Measurements from ENCODE around the gene MBIP. TPM values are rescaled to one million over a fixed set of nuclear protein-coding genes. Genes with fewer than 3 reads are reported as not detected.
"Not testable (repeated sequence)": the region's sequence is repeated elsewhere in the genome, so short reads cannot be mapped to it uniquely, and the experiment has no call there.

MBIP gene
- total RNA-seq: 10 to 100 TPM; 27.6 to 38.2 TPM

- Mint-ChIP-seq H3K27ac (peak within 1 kb of the TSS; percentile 94), H3K36me3 (ENCODE audit: low read depth) (peaks cover 26% of the 10 kb centered on the region), H3K4me1 (peaks cover 17% of the 10 kb centered on the region), H3K4me3 (peak within 1 kb of the TSS; percentile 97), H3K9me3 (peaks cover 3% of the 10 kb centered on the region), H3K27me3 (peaks cover 6% of the 10 kb centered on the region)
- peak; percentile 96 for ATAC-seq (replicated peaks)
Observed at GRCh38 chr14:36320200-36320896, at the start of gene MBIP. MBIP (minus strand) TSS chr14:36320637; CDS start chr14:36320588, 49 bp downstream.

GRCh38 chr14:36367985-36368774 lies 47.7 kb upstream of the MBIP start:
- no peak overlapping the region for H3K4me3 Mint-ChIP-seq
- H3K27me3 Mint-ChIP-seq: peaks cover 7% of the 10 kb centered on the region
- H3K4me1 Mint-ChIP-seq: no peaks in the 10 kb centered on the region
- no peak overlapping the region for H3K27ac Mint-ChIP-seq
- no peaks in the 10 kb centered on the region for H3K36me3 Mint-ChIP-seq (ENCODE audit: low read depth)
- no peaks in the 10 kb centered on the region for H3K9me3 Mint-ChIP-seq
- ATAC-seq (replicated peaks): no peak

GRCh38 chr14:36365766-36366165 lies 45.3 kb upstream of the MBIP start:
- peaks cover 7% of the 10 kb centered on the region for H3K27me3 Mint-ChIP-seq
- H3K27ac Mint-ChIP-seq: no peak overlapping the region
- H3K36me3 Mint-ChIP-seq (ENCODE audit: low read depth): no peaks in the 10 kb centered on the region
- H3K9me3 Mint-ChIP-seq: no peaks in the 10 kb centered on the region
- ATAC-seq (replicated peaks): no peak
- H3K4me3 Mint-ChIP-seq: no peak overlapping the region
- no peaks in the 10 kb centered on the region for H3K4me1 Mint-ChIP-seq

GRCh38 chr14:36363704-36364103 lies 43.3 kb upstream of the MBIP start:
- H3K9me3 Mint-ChIP-seq: no peaks in the 10 kb centered on the region
- ATAC-seq (replicated peaks): no peak
- H3K27me3 Mint-ChIP-seq: peaks cover 10% of the 10 kb centered on the region
- H3K36me3 Mint-ChIP-seq (ENCODE audit: low read depth): no peaks in the 10 kb centered on the region
- no peak overlapping the region for H3K27ac Mint-ChIP-seq
- no peaks in the 10 kb centered on the region for H3K4me1 Mint-ChIP-seq
- no peak overlapping the region for H3K4me3 Mint-ChIP-seq

- peaks cover 10% of the 10 kb centered on the region for H3K27me3 Mint-ChIP-seq
Observed at GRCh38 chr14:36362648-36363047, 42.2 kb upstream of the MBIP start.

GRCh38 chr14:36361210-36361853 lies 40.9 kb upstream of the MBIP start:
- H3K27ac Mint-ChIP-seq: no peak overlapping the region
- H3K27me3 Mint-ChIP-seq: peaks cover 10% of the 10 kb centered on the region
- H3K4me3 Mint-ChIP-seq: no peak overlapping the region
- H3K36me3 Mint-ChIP-seq (ENCODE audit: low read depth): no peaks in the 10 kb centered on the region
- H3K4me1 Mint-ChIP-seq: no peaks in the 10 kb centered on the region
- ATAC-seq (replicated peaks): no peak
- peaks cover 4% of the 10 kb centered on the region for H3K9me3 Mint-ChIP-seq

More at GRCh38 chr14:36362648-36363047, 42.2 kb upstream of the MBIP start:
- Mint-ChIP-seq H3K4me3 (no peak overlapping the region), H3K4me1 (no peaks in the 10 kb centered on the region), H3K27ac (no peak overlapping the region), H3K36me3 (ENCODE audit: low read depth) (no peaks in the 10 kb centered on the region), H3K9me3 (no peaks in the 10 kb centered on the region)
- no peak for ATAC-seq (replicated peaks)

- no peaks in the 10 kb centered on the region for H3K4me1 Mint-ChIP-seq
Observed at GRCh38 chr14:36356862-36357261, 36.4 kb upstream of the MBIP start.

GRCh38 chr14:36346052-36346451 lies 25.6 kb upstream of the MBIP start:
- H3K9me3 Mint-ChIP-seq: no peaks in the 10 kb centered on the region
- no peak for ATAC-seq (replicated peaks)
- no peaks in the 10 kb centered on the region for H3K36me3 Mint-ChIP-seq (ENCODE audit: low read depth)
- H3K27me3 Mint-ChIP-seq: peaks cover 20% of the 10 kb centered on the region
- no peak overlapping the region for H3K27ac Mint-ChIP-seq
- H3K4me1 Mint-ChIP-seq: no peaks in the 10 kb centered on the region
- no peak overlapping the region for H3K4me3 Mint-ChIP-seq

More at GRCh38 chr14:36356862-36357261, 36.4 kb upstream of the MBIP start:
- no peak for ATAC-seq (replicated peaks)
- Mint-ChIP-seq H3K27ac (no peak overlapping the region), H3K9me3 (peaks cover 14% of the 10 kb centered on the region), H3K36me3 (ENCODE audit: low read depth) (no peaks in the 10 kb centered on the region), H3K4me3 (no peak overlapping the region), H3K27me3 (peaks cover 17% of the 10 kb centered on the region)

- Mint-ChIP-seq H3K9me3 (no peaks in the 10 kb centered on the region), H3K27ac (no peak overlapping the region), H3K36me3 (ENCODE audit: low read depth) (no peaks in the 10 kb centered on the region), H3K4me3 (no peak overlapping the region), H3K4me1 (peaks cover under 1% of the 10 kb centered on the region), H3K27me3 (peaks cover 20% of the 10 kb centered on the region)
- no peak for ATAC-seq (replicated peaks)
Observed at GRCh38 chr14:36344211-36344610, 23.8 kb upstream of the MBIP start.

GRCh38 chr14:36341811-36342210 lies 21.4 kb upstream of the MBIP start:
- ATAC-seq (replicated peaks); H3K4me3 Mint-ChIP-seq; H3K9me3 Mint-ChIP-seq; H3K36me3 Mint-ChIP-seq (ENCODE audit: low read depth); H3K4me1 Mint-ChIP-seq; H3K27ac Mint-ChIP-seq: not testable (repeated sequence)
- H3K27me3 Mint-ChIP-seq: peaks cover 33% of the 10 kb centered on the region

GRCh38 chr14:36340276-36340890 lies 19.9 kb upstream of the MBIP start:
- no peak overlapping the region for H3K4me3 Mint-ChIP-seq
- no peaks in the 10 kb centered on the region for H3K9me3 Mint-ChIP-seq
- peaks cover 3% of the 10 kb centered on the region for H3K4me1 Mint-ChIP-seq
- peak; percentile 73 for ATAC-seq (replicated peaks)
- H3K36me3 Mint-ChIP-seq (ENCODE audit: low read depth): no peaks in the 10 kb centered on the region
- H3K27ac Mint-ChIP-seq: peak overlapping the region; percentile 58
- peaks cover 32% of the 10 kb centered on the region for H3K27me3 Mint-ChIP-seq

GRCh38 chr14:36339816-36340215 lies 19.4 kb upstream of the MBIP start:
- Mint-ChIP-seq H3K36me3 (ENCODE audit: low read depth) (no peaks in the 10 kb centered on the region), H3K27me3 (peaks cover 36% of the 10 kb centered on the region), H3K27ac (no peak overlapping the region), H3K9me3 (no peaks in the 10 kb centered on the region), H3K4me3 (no peak overlapping the region), H3K4me1 (peaks cover 3% of the 10 kb centered on the region)
- ATAC-seq (replicated peaks): peak; percentile 11

- no peaks in the 10 kb centered on the region for H3K4me1 Mint-ChIP-seq
- H3K4me3 Mint-ChIP-seq: no peak overlapping the region
- no peak for ATAC-seq (replicated peaks)
- peaks cover 42% of the 10 kb centered on the region for H3K27me3 Mint-ChIP-seq
- no peak overlapping the region for H3K27ac Mint-ChIP-seq
- H3K9me3 Mint-ChIP-seq: no peaks in the 10 kb centered on the region
- no peaks in the 10 kb centered on the region for H3K36me3 Mint-ChIP-seq (ENCODE audit: low read depth)
Observed at GRCh38 chr14:36333119-36333518, 12.7 kb upstream of the MBIP start.

- not testable (repeated sequence) for H3K36me3 Mint-ChIP-seq (ENCODE audit: low read depth); H3K27ac Mint-ChIP-seq; H3K9me3 Mint-ChIP-seq; ATAC-seq (replicated peaks); H3K4me1 Mint-ChIP-seq; H3K4me3 Mint-ChIP-seq
- H3K27me3 Mint-ChIP-seq: peaks cover 43% of the 10 kb centered on the region
Observed at GRCh38 chr14:36327573-36327972, 7.1 kb upstream of the MBIP start.
